ENCODE measurements around the gene STX10. TPM values are rescaled to one million over a fixed set of nuclear protein-coding genes. Genes with fewer than 3 reads are reported as not detected.
A peak's percentile ranks its signal among the peaks of the same experiment; 100 is the strongest.

Gene STX10
- total RNA-seq, 1 experiment from 2014 or later, result 37.9 TPM

DNA sequence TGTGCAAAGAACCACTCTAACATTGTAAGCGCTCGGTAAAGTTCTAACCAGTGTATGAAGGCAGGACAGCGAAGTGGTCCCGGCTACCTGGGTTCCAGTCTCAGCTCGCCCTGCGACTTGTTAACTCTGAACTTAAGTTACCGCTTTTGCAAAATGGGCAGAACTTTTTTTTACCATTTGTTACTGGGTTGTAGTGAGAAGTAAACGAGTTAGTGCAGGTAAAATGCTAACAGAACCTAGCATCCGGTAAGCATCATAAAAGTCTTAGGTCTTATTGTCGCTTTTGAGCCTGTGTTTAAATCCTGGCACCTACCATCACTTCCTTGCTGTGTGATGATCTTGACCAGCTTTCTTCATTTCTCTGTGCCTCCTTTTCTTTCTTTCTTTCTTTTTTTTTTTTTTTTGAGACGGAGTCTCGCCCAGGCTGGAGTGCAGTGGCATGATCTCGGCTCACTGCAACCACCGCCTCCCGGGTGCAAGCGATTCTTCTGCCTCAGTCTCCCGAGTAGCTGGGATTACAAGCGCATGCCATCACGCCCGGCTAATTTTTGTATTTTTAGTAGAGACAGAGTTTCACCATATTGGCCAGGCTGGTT, 32.9 kb downstream of the STX10 start:
- Mint-ChIP-seq H3K4me1 (ENCODE audit: insufficient read depth, unreplicated experiment) (peaks cover 29% of the 10 kb centered on the region), H3K36me3 (ENCODE audit: insufficient read depth, unreplicated experiment) (peaks cover 20% of the 10 kb centered on the region), H3K27me3 (ENCODE audit: insufficient read depth, unreplicated experiment) (no peaks in the 10 kb centered on the region), H3K27ac (ENCODE audit: low read depth, unreplicated experiment) (peak overlapping the region; percentile 98), H3K4me3 (ENCODE audit: unreplicated experiment) (peak overlapping the region; percentile 98), H3K9me3 (ENCODE audit: unreplicated experiment) (no peaks in the 10 kb centered on the region)
- no TSS peak for BruUV-seq (replicated peaks)
- no peak for DNase-seq (ENCODE audit: unreplicated experiment)
- POLR2A ChIA-PET, result interaction anchor here (0.6 to 5.8 kb wide), 14 partner anchors 19 to 614 kb away, joined by 3 to 61 read pairs (median 5); partner anchors contain the start of genes IER2 and STX10
- TF ChIP-seq, protein P1, sequence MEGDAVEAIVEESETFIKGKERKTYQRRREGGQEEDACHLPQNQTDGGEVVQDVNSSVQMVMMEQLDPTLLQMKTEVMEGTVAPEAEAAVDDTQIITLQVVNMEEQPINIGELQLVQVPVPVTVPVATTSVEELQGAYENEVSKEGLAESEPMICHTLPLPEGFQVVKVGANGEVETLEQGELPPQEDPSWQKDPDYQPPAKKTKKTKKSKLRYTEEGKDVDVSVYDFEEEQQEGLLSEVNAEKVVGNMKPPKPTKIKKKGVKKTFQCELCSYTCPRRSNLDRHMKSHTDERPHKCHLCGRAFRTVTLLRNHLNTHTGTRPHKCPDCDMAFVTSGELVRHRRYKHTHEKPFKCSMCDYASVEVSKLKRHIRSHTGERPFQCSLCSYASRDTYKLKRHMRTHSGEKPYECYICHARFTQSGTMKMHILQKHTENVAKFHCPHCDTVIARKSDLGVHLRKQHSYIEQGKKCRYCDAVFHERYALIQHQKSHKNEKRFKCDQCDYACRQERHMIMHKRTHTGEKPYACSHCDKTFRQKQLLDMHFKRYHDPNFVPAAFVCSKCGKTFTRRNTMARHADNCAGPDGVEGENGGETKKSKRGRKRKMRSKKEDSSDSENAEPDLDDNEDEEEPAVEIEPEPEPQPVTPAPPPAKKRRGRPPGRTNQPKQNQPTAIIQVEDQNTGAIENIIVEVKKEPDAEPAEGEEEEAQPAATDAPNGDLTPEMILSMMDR (IDR thresholded peaks at IDR 0.05; ENCODE audit: unreplicated experiment), result no peak
- CTCF ChIA-PET, result interaction anchor here (0.5 to 0.9 kb wide), 2 partner anchors 11 to 148 kb away, joined by 3 read pairs; no protein-coding TSS in a partner anchor
- intact Hi-C loops (cut with micrococcal nuclease), result loop anchor here (5.0 kb wide), 2 partner anchors 50 to 630 kb away; a partner anchor contains a TSS

DNA sequence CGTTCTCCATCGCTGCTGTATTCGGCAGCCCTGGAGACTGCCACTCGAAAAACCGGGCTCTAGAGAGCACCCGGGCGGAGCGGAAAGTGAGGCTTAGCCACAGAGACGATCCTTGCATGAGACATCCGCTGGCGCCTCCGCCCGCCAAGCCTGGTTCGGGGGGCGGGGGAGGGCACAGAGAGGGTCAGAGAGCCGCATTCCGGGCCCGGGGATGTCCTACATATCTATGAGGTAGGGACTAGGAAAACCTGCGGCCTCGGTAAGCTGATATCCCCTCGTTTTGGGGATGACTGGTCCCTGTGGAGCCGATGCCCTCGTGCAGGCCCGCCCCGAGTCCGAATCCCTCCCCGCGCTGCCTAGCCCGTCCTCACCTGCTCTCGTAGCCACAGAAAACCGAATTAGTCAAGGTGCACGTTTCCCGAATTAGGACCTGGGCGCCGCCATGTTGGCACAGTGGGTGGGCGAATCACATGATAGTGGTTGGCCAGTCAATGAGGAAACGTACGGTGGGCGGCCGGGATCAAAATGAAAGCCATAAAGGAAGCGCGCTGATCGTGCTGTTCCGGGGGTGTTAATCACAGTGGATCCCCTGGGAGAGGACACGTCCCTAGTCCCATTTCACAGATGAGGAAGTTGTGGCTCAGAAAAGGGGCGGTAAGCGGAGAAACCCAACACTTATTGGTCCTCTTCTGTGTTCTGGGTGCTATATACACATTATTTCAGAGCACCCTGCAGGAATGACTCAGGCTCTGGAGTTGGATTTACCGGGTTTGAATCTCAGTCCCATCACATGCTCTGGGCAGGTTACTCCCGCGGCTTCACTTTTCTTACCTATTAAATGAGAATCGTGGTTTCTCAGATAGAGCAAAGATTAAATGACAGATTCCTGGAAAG, 33.6 kb downstream of the STX10 start, which contains the start of gene TRMT1:
TRMT1 (minus strand) TSS at position 459 of the 894 bp plus-strand sequence; CDS start at position 118, 341 bp downstream.
- DNase-seq (ENCODE audit: unreplicated experiment), result peak; percentile 95
- peak within 1 kb of the TSS; percentile 98 for H3K27ac Mint-ChIP-seq (ENCODE audit: low read depth, unreplicated experiment)
- no peaks in the 10 kb centered on the region for H3K27me3 Mint-ChIP-seq (ENCODE audit: insufficient read depth, unreplicated experiment)
- H3K36me3 Mint-ChIP-seq (ENCODE audit: insufficient read depth, unreplicated experiment), result peaks cover 26% of the 10 kb centered on the region
- H3K4me1 Mint-ChIP-seq (ENCODE audit: insufficient read depth, unreplicated experiment), result peaks cover 22% of the 10 kb centered on the region
- no peaks in the 10 kb centered on the region for H3K9me3 Mint-ChIP-seq (ENCODE audit: unreplicated experiment)
- TF ChIP-seq, protein P1 (IDR thresholded peaks at IDR 0.05; ENCODE audit: unreplicated experiment), result no peak
- intact Hi-C loops (cut with micrococcal nuclease), result loop anchor here (5.0 kb wide), 2 partner anchors 51 to 631 kb away; a partner anchor contains a TSS
- peak within 1 kb of the TSS; percentile 98 for H3K4me3 Mint-ChIP-seq (ENCODE audit: unreplicated experiment)
- TSS peak; percentile 75 for BruUV-seq (replicated peaks)
- POLR2A ChIA-PET, result interaction anchor here (0.5 to 5.8 kb wide), 12 partner anchors 12 to 189 kb away, joined by 3 to 61 read pairs (median 4); no protein-coding TSS in a partner anchor
- CTCF ChIA-PET, result interaction anchor here (0.6 to 1.5 kb wide), 4 partner anchors 55 to 134 kb away, joined by 3 read pairs; no protein-coding TSS in a partner anchor

DNA sequence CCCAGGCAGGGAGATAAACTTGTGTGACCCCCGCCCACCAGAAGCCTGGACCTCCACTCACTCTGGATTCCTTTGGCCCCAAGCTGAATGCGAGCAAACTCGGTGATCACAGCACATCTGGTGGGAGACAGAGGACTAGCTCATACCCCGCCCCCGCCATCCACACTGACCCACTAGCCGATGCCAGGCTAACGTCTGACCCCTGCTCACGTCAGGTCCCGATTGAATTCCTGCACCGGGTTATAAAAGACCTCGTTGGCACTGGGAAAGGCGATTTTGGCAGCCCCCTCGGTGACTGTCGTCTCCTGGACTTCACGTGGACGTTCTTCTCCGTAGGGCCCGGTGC, 34.3 kb downstream of the STX10 start:
- Mint-ChIP-seq H3K4me3 (ENCODE audit: unreplicated experiment) (peak overlapping the region; percentile 98), H3K27ac (ENCODE audit: low read depth, unreplicated experiment) (peak overlapping the region; percentile 98), H3K9me3 (ENCODE audit: unreplicated experiment) (no peaks in the 10 kb centered on the region), H3K36me3 (ENCODE audit: insufficient read depth, unreplicated experiment) (peaks cover 26% of the 10 kb centered on the region), H3K4me1 (ENCODE audit: insufficient read depth, unreplicated experiment) (peaks cover 19% of the 10 kb centered on the region), H3K27me3 (ENCODE audit: insufficient read depth, unreplicated experiment) (no peaks in the 10 kb centered on the region)
- BruUV-seq (replicated peaks), result no TSS peak
- DNase-seq (ENCODE audit: unreplicated experiment), result no peak
- TF ChIP-seq, protein P1 (IDR thresholded peaks at IDR 0.05; ENCODE audit: unreplicated experiment), result no peak
- intact Hi-C loops (cut with micrococcal nuclease), result loop anchor here (5.0 kb wide), 2 partner anchors 51 to 631 kb away; a partner anchor contains a TSS
- ChIA-PET CTCF (interaction anchor here (0.6 to 1.5 kb wide), 4 partner anchors 54 to 133 kb away, joined by 3 read pairs; no protein-coding TSS in a partner anchor), POLR2A (interaction anchor here (0.7 to 5.8 kb wide), 7 partner anchors 12 to 155 kb away, joined by 3 to 61 read pairs (median 4); no protein-coding TSS in a partner anchor)

DNA sequence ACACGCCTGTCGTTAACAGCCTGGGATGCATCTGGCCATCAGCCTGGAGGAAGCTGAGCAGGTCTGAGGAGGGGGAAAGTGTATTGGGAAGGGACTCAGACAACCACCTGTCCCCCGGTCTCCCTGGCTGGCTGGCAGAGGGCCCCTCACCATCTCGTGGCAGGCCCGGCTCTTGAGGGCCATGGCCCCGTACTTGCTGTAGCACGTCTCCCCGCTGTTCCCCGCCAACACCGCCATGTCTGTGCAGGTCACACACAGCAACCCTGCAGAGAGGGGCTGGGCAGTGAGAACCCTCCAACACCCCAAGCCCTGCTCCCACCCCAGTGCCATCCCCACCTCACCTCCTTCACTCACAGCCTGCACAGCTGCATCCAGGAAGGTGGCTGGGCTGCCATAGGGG, 37.6 kb downstream of the STX10 start:
- TF ChIP-seq, protein P1 (IDR thresholded peaks at IDR 0.05; ENCODE audit: unreplicated experiment), result no peak
- no peak overlapping the region for H3K4me3 Mint-ChIP-seq (ENCODE audit: unreplicated experiment)
- H3K27me3 Mint-ChIP-seq (ENCODE audit: insufficient read depth, unreplicated experiment), result no peaks in the 10 kb centered on the region
- H3K27ac Mint-ChIP-seq (ENCODE audit: low read depth, unreplicated experiment), result no peak overlapping the region
- H3K36me3 Mint-ChIP-seq (ENCODE audit: insufficient read depth, unreplicated experiment), result peaks cover 40% of the 10 kb centered on the region
- peaks cover 5% of the 10 kb centered on the region for H3K4me1 Mint-ChIP-seq (ENCODE audit: insufficient read depth, unreplicated experiment)
- no peak for DNase-seq (ENCODE audit: unreplicated experiment)
- ChIA-PET CTCF (interaction anchor here (1.8 kb wide), 1 partner anchor 19 kb away, joined by 5 read pairs; no protein-coding TSS in a partner anchor), POLR2A (no interaction called here)
- H3K9me3 Mint-ChIP-seq (ENCODE audit: unreplicated experiment), result no peaks in the 10 kb centered on the region
- intact Hi-C loops (cut with micrococcal nuclease), result no loop called here
- no TSS peak for BruUV-seq (replicated peaks)

Measured in MCF 10A (cell line).